HG02623 (cell line): ENCODE data around the gene MORN5.

Experiments
- ATAC-seq: cut with Tn5 transposase; IDR thresholded peaks from one replicate; pipeline ENCODE4 v1.9.1; 2021; ENCODE audit warnings: moderate library complexity; ENCODE audit not compliant: unreplicated experiment

The MORN5 gene

GRCh38 chr9:122143296-122143695 lies 16.4 kb upstream of the MORN5 start:
- no peak for ATAC-seq

GRCh38 chr9:122143876-122144405 lies 15.8 kb upstream of the MORN5 start:
- ATAC-seq: no peak

GRCh38 chr9:122144836-122145591 lies 14.7 kb upstream of the MORN5 start:
- ATAC-seq: no peak

DNA sequence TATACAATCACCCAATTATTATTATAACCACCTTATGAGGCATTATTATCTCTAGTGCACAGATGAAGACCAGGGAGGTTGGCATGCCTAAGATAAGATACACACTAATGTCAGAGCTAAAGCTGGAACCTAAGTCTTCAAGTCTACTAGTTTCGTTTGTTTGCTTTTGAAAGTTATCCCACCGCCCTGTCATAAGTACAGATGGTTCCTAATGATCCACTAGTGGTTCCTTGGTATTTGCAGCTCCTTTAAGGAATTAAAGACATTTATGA lies 14.2 kb upstream of the MORN5 start:
- ATAC-seq: no peak

DNA sequence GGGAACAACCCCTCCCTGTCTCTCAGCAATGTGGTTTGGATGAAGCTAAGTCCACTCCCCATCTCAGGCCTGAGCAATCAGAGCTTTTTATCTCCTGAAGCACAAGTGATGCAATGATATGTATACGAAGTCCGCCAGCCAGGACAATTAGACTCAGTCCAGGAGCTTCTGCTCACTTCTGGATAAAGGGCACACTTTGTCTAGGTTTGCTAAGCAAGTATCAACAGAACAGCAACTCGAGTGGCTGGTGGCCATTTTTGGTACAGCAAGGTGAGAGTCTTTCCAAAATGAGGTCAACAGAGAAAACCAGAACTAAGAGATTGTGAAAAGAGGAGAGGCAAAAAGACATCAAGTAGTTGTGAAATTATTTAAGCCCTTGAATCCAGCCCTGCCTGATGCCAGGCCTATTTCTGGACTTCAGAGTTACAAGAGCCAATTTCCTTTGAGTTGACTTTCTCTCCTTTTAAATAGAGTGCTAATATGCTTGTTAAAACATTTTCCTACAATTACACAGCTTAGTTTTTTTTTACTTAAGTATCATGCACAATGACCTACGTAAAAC lies 8.4 kb upstream of the MORN5 start:
- ATAC-seq: no peak

DNA sequence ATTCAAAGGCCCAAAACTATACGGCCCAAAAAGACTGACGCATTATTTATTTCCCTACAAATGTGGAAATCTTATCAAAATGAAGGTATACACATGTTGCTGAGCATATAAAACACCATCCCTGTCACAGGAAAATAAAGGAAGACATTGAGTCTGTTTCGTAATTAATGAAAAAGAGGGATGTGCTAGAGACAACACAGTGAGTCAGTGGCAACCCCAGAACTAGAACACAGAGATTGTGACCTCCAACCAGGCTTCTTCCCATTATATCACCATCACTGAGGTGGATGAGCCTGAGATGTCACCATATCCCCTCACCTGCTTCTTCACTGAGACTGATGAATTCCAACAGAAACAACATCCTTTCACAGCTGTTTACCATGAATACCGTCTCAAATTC lies 3.9 kb upstream of the MORN5 start:
- ATAC-seq: no peak

DNA sequence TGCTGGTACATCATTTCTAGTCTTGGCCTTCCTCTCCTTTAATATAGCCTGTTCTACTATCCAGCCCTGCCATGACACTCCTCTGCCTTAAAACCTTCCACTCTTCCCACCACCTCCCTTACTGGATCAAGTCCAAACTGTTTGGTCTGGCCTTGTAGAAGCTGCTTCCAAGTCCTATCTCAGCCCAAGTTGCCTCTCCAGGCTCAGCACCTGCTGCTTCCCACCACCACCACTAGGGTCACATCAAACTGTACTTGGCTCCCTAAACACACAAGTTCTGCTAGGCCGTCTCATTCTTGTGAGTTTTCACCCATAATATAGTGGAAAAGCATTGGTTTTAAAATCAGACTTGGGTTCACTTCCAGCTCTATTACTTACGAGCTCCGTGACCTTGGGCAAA lies 1.5 kb upstream of the MORN5 start:
- ATAC-seq: no peak

DNA sequence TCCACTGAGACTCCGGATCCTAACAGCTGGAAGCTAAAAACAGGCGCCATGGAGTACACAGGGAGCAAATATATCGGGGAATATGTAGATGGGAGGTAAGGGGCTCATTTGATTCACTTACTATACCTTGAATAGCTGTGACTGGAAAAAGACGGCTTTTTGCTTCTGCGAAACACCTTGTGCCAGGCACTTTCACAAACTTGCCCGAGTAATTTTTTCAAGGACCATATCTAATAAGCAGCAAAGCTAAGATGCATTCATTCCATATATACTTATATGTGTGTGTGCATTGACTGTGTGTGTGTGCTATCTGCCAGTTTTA lies 178 bp downstream of the MORN5 start:
- no peak for ATAC-seq

- no peak for ATAC-seq
Measured at GRCh38 chr9:122162415-122162814, 2.7 kb downstream of the MORN5 start.

DNA sequence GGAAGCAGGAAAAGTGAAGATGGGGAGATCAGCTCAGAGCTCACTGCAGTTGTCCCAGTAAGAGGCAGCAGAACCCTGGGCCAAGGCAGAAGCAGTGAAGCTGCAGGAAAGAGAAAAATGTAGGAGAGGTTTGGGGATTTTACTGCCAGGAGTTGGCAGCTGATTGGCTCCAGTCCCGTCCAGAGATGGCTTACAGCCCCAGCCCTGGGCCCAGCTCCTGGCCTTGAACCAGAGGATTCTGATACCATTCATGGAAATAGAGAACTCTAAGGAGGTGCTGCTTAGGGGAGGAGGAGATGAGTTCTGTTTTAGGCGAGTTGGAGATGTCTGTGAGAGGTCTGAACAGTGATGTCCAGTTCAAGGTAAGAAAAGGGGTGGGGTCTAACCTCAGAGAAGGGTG lies 4.6 kb downstream of the MORN5 start:
- ATAC-seq: no peak

DNA sequence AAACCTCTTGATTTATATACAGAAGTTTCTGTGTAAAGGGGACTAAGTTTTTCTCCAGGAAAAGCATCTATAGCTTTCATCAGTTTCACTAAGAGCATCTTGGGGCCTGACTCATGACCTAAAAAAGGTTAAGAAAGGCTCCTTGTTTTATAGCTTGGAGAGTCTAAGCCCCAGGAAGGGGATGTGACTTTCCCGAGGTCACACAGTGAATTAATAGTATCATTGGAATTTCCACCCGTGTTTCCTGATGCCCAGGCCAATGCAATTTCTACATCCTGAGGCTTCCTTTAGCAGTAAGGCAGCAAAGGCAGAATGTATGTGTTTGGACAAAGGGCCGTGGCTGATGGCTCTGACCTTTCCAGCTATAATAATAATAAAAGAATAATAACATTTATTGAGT lies 8.6 kb downstream of the MORN5 start:
- no peak for ATAC-seq

DNA sequence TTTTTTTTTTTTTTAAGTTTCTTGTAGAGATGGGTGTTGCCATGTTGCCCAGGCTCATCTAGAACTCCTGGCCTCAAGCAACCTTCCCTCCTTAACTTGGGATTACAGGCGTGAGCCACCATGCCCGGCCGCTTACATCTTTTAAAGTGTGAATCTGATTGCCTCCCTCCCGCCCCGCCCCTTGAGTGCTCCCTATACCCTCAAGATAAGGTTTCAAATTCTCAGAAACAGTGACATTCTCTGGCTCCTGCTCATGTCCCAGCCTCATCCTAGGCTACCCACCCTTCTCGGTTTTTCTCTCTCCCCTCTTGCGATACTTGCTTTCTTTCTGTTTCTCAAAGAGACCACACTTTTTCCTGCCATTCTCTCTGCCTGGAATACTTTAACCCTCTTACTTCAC lies 12.4 kb downstream of the MORN5 start:
- no peak for ATAC-seq

GRCh38 chr9:122173670-122174069 lies 14.0 kb downstream of the MORN5 start:
- ATAC-seq: no peak

- no peak for ATAC-seq
Measured at GRCh38 chr9:122176916-122177315, 17.2 kb downstream of the MORN5 start.

DNA sequence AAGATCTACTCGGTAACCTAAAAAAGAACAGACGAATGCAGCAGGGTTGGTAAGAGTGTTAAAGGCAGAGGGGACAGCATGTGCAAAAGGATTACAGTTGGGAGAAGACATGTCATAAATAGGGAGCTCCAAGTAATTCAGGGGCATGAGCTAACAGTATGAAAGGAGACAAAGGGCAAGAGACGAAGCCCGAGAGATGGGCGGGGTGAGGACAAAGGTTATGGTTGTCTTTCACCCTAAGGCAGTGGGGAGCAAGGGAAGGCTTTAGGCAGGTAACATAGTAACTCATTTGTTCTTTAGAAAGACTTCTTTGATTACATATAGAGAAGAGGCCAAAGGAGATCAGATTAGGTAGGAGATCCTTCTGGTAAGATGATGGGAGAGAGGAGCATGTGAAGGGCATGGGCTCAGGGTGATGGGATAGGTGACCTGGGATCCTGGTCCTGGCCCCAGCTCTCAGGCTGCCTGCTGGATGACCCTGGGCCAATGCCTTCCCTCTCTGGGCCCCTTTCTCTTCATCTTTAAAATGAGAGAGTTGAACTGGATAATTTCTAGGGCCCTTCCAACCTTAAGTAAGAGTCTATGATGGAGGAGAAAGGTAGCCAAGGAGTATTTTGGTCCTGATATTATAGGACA lies 19.5 kb downstream of the MORN5 start:
- no peak for ATAC-seq

GRCh38 chr9:122179690-122180074 lies 20.0 kb downstream of the MORN5 start:
- ATAC-seq: no peak

GRCh38 chr9:122180633-122181032 lies 20.9 kb downstream of the MORN5 start:
- no peak for ATAC-seq

DNA sequence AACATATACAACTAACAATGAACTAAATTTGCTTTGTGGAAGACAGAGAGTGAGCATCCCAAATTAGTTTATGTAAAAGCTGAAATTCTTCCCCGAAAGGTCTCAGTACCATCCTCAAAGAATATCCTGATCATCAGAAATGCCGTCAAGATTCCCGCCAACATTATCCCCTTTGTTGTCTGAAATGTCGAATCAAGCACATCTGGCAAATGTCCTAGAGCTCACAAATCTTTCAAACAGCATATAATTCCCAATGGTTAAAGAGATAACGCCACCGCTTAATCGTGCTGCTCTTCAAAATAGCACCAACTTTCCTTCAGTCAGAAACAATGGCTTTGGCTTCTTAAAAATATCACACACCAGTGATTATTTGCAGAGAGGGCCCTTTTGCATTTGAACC lies 23.8 kb downstream of the MORN5 start:
- ATAC-seq: no peak

DNA sequence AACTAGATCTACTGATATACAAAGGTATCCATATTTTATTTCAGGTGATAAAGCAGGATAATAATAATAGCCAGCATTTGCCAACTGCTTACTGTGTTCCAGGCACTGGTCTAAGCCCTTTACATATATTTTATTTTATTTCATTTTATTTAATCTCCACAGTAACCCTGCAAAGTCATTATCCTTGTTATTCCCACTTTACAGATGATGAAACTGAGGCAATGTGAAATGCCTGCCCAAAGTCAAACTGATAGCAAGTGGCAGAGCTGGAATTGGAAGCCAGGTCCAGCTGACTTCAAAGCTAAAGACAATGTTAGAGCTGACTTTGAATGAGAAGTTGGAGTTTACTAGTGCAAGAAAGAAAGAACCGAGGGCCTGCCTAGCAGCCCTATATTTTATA lies 24.8 kb downstream of the MORN5 start:
- no peak for ATAC-seq

DNA sequence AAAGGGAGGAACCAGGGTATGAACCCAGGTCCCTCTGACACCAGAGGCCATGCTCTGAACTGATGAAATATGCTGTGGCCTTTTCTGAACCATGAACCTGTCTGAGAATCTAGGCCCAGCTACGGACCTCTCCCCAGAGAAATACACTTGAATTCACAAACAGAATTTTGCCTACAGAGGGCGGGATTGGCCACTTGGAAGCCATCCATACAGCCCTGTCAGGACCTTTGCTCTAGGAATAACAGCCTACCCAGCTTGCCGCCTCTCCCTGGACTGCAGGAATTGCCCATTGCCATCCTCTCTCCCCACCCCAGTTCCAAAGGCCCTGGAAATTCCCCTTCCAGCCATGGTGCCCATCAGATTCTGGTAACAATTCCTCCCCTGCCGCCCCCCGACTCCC lies 26.6 kb downstream of the MORN5 start:
- ATAC-seq: no peak

- no peak for ATAC-seq
Measured at GRCh38 chr9:122186777-122187470, 27.2 kb downstream of the MORN5 start.

- ATAC-seq: no peak
Measured at GRCh38 chr9:122188369-122188768, 28.7 kb downstream of the MORN5 start.
